Panc1 (cell line): ENCODE measurements around the gene DARS2. TPM values are rescaled to one million over a fixed set of nuclear protein-coding genes. Genes with fewer than 3 reads are reported as not detected.

ENCODE experiments used
- ATAC-seq: fragments of 200-7000 bp; cut with Tn5 transposase; 2 replicates; pipeline ENCODE4 v1.9.1; 2020; ENCODE audit warnings: mild to moderate bottlenecking, moderate library complexity
- BruUV-seq: library from RNA; stranded (reverse); fragments of 400-500 nt; replicated peaks from 2 replicates; lab custom pipeline; 2021; lab: Mats Ljungman, UMichigan
- CTCF ChIA-PET: fragments of 300-600 bp; sonication (Branson Sonifier 250); formaldehyde crosslinking; loops from one replicate; lab custom pipeline; 2022; ENCODE audit warnings: antibody characterized with exemption; lab: Charles Lee
- POLR2A ChIA-PET: fragments of 300-600 bp; sonication (Branson Sonifier 250); formaldehyde crosslinking; loops from one replicate; lab custom pipeline; 2022; ENCODE audit warnings: antibody characterized with exemption; lab: Charles Lee
- DNase-seq: peaks from one replicate; pipeline ENCODE4 v3.0.0-alpha.2; 2010; ENCODE audit warnings: low read depth, low spot score
- H3K27ac ChIP-seq: 2 replicates; pipeline ENCODE4 v1.5.1; 2011; ENCODE audit warnings: mild to moderate bottlenecking, low read length, inconsistent platforms
- H3K27me3 ChIP-seq: fragments of 200-500 bp; sonication (Bioruptor generic); 2 replicates; pipeline ENCODE4 v1.6.0; 2014; ENCODE audit warnings: low read length, inconsistent platforms; ENCODE audit not compliant: control insufficient read depth, insufficient read depth
- H3K36me3 ChIP-seq: fragments of 200-500 bp; sonication (Bioruptor generic); 2 replicates; pipeline ENCODE4 v1.5.1; 2014; ENCODE audit warnings: inconsistent platforms, mild to moderate bottlenecking, low read length, moderate library complexity; ENCODE audit not compliant: control insufficient read depth, insufficient read depth
- H3K4me1 ChIP-seq: 2 replicates; pipeline ENCODE4 v1.5.1; 2011; ENCODE audit warnings: inconsistent platforms, mild to moderate bottlenecking, low read length, moderate library complexity; ENCODE audit not compliant: control insufficient read depth, insufficient read depth
- H3K4me3 ChIP-seq, 2 experiments: 2 replicates each; pipeline ENCODE4 v1.5.1; 2011 to 2012; ENCODE audit warnings: low read depth in 2 of 2, low read length in 2 of 2, mild to moderate bottlenecking in 2 of 2, inconsistent platforms in 1 of 2, moderate library complexity in 1 of 2
- H3K9me3 ChIP-seq: fragments of 200-500 bp; sonication (Bioruptor generic); 2 replicates; pipeline ENCODE4 v1.5.1; 2014; ENCODE audit warnings: low read depth, mild to moderate bottlenecking, inconsistent platforms, low read length, moderate library complexity; ENCODE audit not compliant: control insufficient read depth, insufficient read depth
- POLR2AphosphoS5 ChIP-seq: IDR thresholded peaks from 2 replicates; pipeline ENCODE4 v1.6.1; 2012; ENCODE audit warnings: mild to moderate bottlenecking, low read depth, low read length, moderate library complexity
- SIN3A ChIP-seq: IDR thresholded peaks from 2 replicates; pipeline ENCODE4 v1.6.1; 2012; ENCODE audit warnings: low read depth, mild to moderate bottlenecking, low read length, moderate library complexity, borderline replicate concordance; ENCODE audit not compliant: insufficient read depth
- TCF7L2 ChIP-seq: IDR thresholded peaks from 2 replicates; pipeline ENCODE4 v1.6.1; 2011; ENCODE audit warnings: mild to moderate bottlenecking, low read depth, low read length, inconsistent platforms
- in situ Hi-C: cut with HindIII; loops from 2 replicates; pipeline ENCODE4 v1.10.0; 2016; ENCODE audit warnings: low sequenced_read_pairs, low pct_unique_long_range_greater_than_20kb
- intact Hi-C: fragments of 100-400 bp; cut with micrococcal nuclease; formaldehyde crosslinking; loops from one replicate; pipeline ENCODE4 v1.10.0; 2022; ENCODE audit not compliant: unreplicated experiment
- total RNA-seq: library from RNA; stranded (reverse); gene quantifications from one replicate; pipeline ENCODE4 v1.2.1, GENCODE V29; 2021; ENCODE audit not compliant: unreplicated experiment
- TF ChIP-seq, protein P1 (sequence below): fragments of 450-650 bp; IDR thresholded peaks from 2 replicates; pipeline ENCODE4 v1.5.1; 2017; ENCODE audit warnings: mild to moderate bottlenecking
- TF ChIP-seq, protein P2 (sequence below), 2 experiments: IDR thresholded peaks; 2 replicates each; pipeline ENCODE4 v1.6.1; 2011 to 2012; ENCODE audit warnings: low read depth in 2 of 2, control low read depth in 1 of 2, low read length in 1 of 2, mild to moderate bottlenecking in 1 of 2, moderate library complexity in 1 of 2; ENCODE audit not compliant: insufficient read depth in 1 of 2

Gene DARS2
- total RNA-seq, 1 experiment from 2014 or later: 28.8 TPM

DNA sequence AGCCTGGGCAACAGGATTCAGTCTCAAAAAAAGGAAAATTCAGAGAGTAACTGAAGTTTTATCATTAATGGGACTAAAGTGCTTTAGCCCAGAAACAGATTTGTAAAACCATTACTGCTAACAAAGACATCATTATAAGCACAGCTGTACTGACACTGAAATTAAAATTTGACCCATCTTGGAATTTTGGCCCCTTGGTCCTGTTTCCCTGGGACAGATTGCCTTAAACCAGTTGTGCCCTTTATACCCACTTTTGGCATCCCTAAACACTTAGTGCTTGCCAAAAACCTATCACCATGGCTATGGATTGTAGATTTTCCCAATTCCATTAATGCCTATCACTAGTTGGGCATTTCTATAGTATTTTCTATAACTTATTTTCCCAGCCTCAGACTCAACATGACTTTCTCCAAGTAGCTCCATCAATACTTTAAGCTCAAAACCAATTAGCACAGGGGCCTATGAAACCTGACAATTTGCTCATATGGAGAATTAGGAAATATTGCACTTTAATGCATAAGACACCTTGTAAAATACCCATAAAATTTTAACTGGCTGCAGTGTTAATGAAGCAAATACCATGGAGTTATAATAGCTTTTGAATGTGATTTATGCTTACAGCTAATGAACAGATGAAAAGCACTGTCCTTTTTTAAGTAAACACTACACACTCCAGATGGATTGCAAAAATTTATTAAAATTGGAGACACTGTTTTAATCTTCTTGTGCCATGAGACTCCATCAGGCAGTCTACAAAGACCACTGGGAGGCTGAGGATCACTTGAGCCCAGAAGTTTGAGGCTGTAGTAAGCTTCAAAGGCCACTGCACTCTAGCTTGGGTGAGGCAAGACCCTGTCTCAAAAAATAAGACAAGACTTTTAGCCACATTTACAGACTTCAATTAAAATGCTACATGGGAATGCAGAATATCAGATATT is 39.0 kb downstream of the DARS2 start:
- POLR2A ChIA-PET: interaction anchor here (0.6 kb wide), 2 partner anchors 37 to 40 kb away, joined by 3 to 7 read pairs; no protein-coding TSS in a partner anchor
- no peak for ATAC-seq
- no TSS peak for BruUV-seq

GRCh38 chr1:173864179-173864867 is 39.9 kb downstream of the DARS2 start:
- H3K27me3 ChIP-seq: no peaks in the 10 kb centered on the region
- no TSS peak for BruUV-seq
- peaks cover 42% of the 10 kb centered on the region for H3K36me3 ChIP-seq
- DNase-seq (no peak), ATAC-seq (no peak)
- TF ChIP-seq TCF7L2: no peak
- TF ChIP-seq, protein P1, sequence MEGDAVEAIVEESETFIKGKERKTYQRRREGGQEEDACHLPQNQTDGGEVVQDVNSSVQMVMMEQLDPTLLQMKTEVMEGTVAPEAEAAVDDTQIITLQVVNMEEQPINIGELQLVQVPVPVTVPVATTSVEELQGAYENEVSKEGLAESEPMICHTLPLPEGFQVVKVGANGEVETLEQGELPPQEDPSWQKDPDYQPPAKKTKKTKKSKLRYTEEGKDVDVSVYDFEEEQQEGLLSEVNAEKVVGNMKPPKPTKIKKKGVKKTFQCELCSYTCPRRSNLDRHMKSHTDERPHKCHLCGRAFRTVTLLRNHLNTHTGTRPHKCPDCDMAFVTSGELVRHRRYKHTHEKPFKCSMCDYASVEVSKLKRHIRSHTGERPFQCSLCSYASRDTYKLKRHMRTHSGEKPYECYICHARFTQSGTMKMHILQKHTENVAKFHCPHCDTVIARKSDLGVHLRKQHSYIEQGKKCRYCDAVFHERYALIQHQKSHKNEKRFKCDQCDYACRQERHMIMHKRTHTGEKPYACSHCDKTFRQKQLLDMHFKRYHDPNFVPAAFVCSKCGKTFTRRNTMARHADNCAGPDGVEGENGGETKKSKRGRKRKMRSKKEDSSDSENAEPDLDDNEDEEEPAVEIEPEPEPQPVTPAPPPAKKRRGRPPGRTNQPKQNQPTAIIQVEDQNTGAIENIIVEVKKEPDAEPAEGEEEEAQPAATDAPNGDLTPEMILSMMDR: no peak
- TF ChIP-seq, protein P2, sequence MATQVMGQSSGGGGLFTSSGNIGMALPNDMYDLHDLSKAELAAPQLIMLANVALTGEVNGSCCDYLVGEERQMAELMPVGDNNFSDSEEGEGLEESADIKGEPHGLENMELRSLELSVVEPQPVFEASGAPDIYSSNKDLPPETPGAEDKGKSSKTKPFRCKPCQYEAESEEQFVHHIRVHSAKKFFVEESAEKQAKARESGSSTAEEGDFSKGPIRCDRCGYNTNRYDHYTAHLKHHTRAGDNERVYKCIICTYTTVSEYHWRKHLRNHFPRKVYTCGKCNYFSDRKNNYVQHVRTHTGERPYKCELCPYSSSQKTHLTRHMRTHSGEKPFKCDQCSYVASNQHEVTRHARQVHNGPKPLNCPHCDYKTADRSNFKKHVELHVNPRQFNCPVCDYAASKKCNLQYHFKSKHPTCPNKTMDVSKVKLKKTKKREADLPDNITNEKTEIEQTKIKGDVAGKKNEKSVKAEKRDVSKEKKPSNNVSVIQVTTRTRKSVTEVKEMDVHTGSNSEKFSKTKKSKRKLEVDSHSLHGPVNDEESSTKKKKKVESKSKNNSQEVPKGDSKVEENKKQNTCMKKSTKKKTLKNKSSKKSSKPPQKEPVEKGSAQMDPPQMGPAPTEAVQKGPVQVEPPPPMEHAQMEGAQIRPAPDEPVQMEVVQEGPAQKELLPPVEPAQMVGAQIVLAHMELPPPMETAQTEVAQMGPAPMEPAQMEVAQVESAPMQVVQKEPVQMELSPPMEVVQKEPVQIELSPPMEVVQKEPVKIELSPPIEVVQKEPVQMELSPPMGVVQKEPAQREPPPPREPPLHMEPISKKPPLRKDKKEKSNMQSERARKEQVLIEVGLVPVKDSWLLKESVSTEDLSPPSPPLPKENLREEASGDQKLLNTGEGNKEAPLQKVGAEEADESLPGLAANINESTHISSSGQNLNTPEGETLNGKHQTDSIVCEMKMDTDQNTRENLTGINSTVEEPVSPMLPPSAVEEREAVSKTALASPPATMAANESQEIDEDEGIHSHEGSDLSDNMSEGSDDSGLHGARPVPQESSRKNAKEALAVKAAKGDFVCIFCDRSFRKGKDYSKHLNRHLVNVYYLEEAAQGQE (IDR thresholded peaks at IDR 0.05; ENCODE audit: insufficient read depth in 1 of 2, low read depth in 2 of 2, low read length in 1 of 2): no peak
- TF ChIP-seq POLR2AphosphoS5: no peak; the same call in 1 of the 2 replicates
- no peak for TF ChIP-seq SIN3A
- in situ Hi-C loops (no loop called here), intact Hi-C loops (no loop called here)
- no peaks in the 10 kb centered on the region for H3K9me3 ChIP-seq
- peak overlapping the region; percentile 96 for H3K27ac ChIP-seq
- ChIA-PET POLR2A (interaction anchor here (0.6 kb wide), 1 partner anchor 40 kb away, joined by 3 read pairs; no protein-coding TSS in a partner anchor), CTCF (no interaction called here)
- peaks cover 30% of the 10 kb centered on the region for H3K4me1 ChIP-seq
- peak overlapping the region; percentile 79 to 95 for H3K4me3 ChIP-seq

More for the DNA sequence above, 39.0 kb downstream of the DARS2 start:
- DNase-seq: no peak
- no peaks in the 10 kb centered on the region for H3K27me3 ChIP-seq
- H3K36me3 ChIP-seq: peaks cover 42% of the 10 kb centered on the region
- no peaks in the 10 kb centered on the region for H3K9me3 ChIP-seq
- peak overlapping the region; percentile 96; the same call in 1 of the 2 replicates for H3K27ac ChIP-seq
- intact Hi-C loops (no loop called here), in situ Hi-C loops (no loop called here)
- 0 out of 4 replicates have a peak overlapping the region, but pooled peaks of 1 of the 2 experiments have one; percentile 1 for H3K4me3 ChIP-seq
- TF ChIP-seq, protein P2 (IDR thresholded peaks at IDR 0.05; ENCODE audit: insufficient read depth in 1 of 2, low read depth in 2 of 2, low read length in 1 of 2): no peak
- TF ChIP-seq POLR2AphosphoS5: peak; percentile 68
- CTCF ChIA-PET: no interaction called here
- peaks cover 26% of the 10 kb centered on the region for H3K4me1 ChIP-seq
